Spinal cord (tissue), 10 donors: Measurements from ENCODE around the gene UQCRC2. TPM values are rescaled to one million over a fixed set of nuclear protein-coding genes. Genes with fewer than 3 reads are reported as not detected.
"Not testable (repeated sequence)": the region's sequence is repeated elsewhere in the genome, so short reads cannot be mapped to it uniquely, and the experiment has no call there.

Experiments
- DNase-seq, 6 donors: peaks; one replicate each; pipeline versions ENCODE4 v3.0.0 to v3.0.0-alpha.2; 2013 to 2015; ENCODE audit warnings: low spot score in 6 of 6, low read depth in 4 of 6
- H3K27ac ChIP-seq: one replicate; pipeline ENCODE4 v1.5.1; 2013; ENCODE audit warnings: low read depth, low read length, control low read depth
- H3K27me3 ChIP-seq: one replicate; pipeline ENCODE4 v1.6.1; 2013; ENCODE audit warnings: low read length; ENCODE audit not compliant: control insufficient read depth, insufficient read depth
- H3K36me3 ChIP-seq: one replicate; pipeline ENCODE4 v1.6.1; 2013; ENCODE audit warnings: low read length; ENCODE audit not compliant: control insufficient read depth, insufficient read depth
- H3K4me1 ChIP-seq: one replicate; pipeline ENCODE4 v1.6.1; 2013; ENCODE audit warnings: low read length; ENCODE audit not compliant: control insufficient read depth, insufficient read depth
- H3K4me3 ChIP-seq: one replicate; pipeline ENCODE4 v1.5.1; 2013; ENCODE audit warnings: low read depth, low read length, control low read depth
- H3K9me3 ChIP-seq: one replicate; pipeline ENCODE4 v1.6.1; 2013; ENCODE audit warnings: low read length; ENCODE audit not compliant: control insufficient read depth, insufficient read depth
- WGBS: methylation state at CpG from one replicate; pipeline ENCODE4 v1.1.5; 2013; ENCODE audit warnings: missing lambda C conversion rate; ENCODE audit not compliant: insufficient coverage; 5-methylcytosine and 5-hydroxymethylcytosine counted together
- long read RNA-seq, 4 donors: transcript quantifications; one replicate each; lab custom pipeline, GENCODE V29; 2026
- polyA plus RNA-seq, 2 donors: library from polyadenylated mRNA; unstranded; fragments of 120-200 nt; gene quantifications; one replicate each; pipeline ENCODE4 v1.2.1, GENCODE V29; 2013; ENCODE audit not compliant: insufficient read length in 2 of 2
- total RNA-seq, 2 donors: library from RNA; depleted of rRNA in 1 of 2; stranded (reverse); fragments of 120-200 nt in 1 of 2; fragments of >200 nt in 1 of 2; gene quantifications; one replicate each; pipeline versions ENCODE4 v1.2.3 to v1.2.4, GENCODE V29; 2013 to 2014
- donor health status: healthy.

UQCRC2 gene
- 100 to 1,000 TPM; 237 to 292 TPM for total RNA-seq
- polyA plus RNA-seq: 100 to 1,000 TPM; 275 to 285 TPM
- long read RNA-seq, donor 1, transcript UQCRC2-201 (14 exons, 2,615 nt): major isoform, 83 of 138 reads
- long read RNA-seq, donor 1, transcript UQCRC2-203 (2 exons, 699 nt): minor isoform, 22 of 138 reads
- long read RNA-seq, donor 1, partial matches to known transcripts: 29 of 138 reads
- long read RNA-seq, donor 1, other reads (novel, unspliced or antisense): 0 of 138 reads
- long read RNA-seq, donor 2, transcript UQCRC2-201 (14 exons, 2,615 nt): major isoform, 26 of 37 reads
- long read RNA-seq, donor 2, transcript UQCRC2-203 (2 exons, 699 nt): minor isoform, 6 of 37 reads
- long read RNA-seq, donor 2, partial matches to known transcripts: 5 of 37 reads
- long read RNA-seq, donor 2, other reads (novel, unspliced or antisense): 0 of 37 reads
- long read RNA-seq, donor 3, transcript UQCRC2-203 (2 exons, 699 nt): minor isoform, 5 of 40 reads
- long read RNA-seq, donor 3, transcript UQCRC2-201 (14 exons, 2,615 nt): major isoform, 35 of 40 reads
- long read RNA-seq, donor 3, partial matches to known transcripts: 0 of 40 reads
- long read RNA-seq, donor 3, other reads (novel, unspliced or antisense): 0 of 40 reads
- long read RNA-seq, donor 4, transcript UQCRC2-201 (14 exons, 2,615 nt): major isoform, 84 of 138 reads
- long read RNA-seq, donor 4, transcript UQCRC2-203 (2 exons, 699 nt): minor isoform, 23 of 138 reads
- long read RNA-seq, donor 4, partial matches to known transcripts: 30 of 138 reads
- long read RNA-seq, donor 4, other reads (novel, unspliced or antisense): 0 of 138 reads

- H3K4me1 ChIP-seq: peaks cover 7% of the 10 kb centered on the region
- under 1% methylated on average over 38 of the region's 41 CpGs for WGBS
- no peaks in the 10 kb centered on the region for H3K27me3 ChIP-seq
- peaks cover 17% of the 10 kb centered on the region for H3K36me3 ChIP-seq
- H3K9me3 ChIP-seq: no peaks in the 10 kb centered on the region
- peak within 1 kb of the TSS; percentile 95 for H3K27ac ChIP-seq
- peak; percentile 88 to 98 (median 94) for DNase-seq
- H3K4me3 ChIP-seq: peak within 1 kb of the TSS; percentile 66
Observed at GRCh38 chr16:21952793-21953540, at the start of gene UQCRC2. Gene UQCRC2 (plus strand): TSS chr16:21953361. CDS start chr16:21953424, 63 bp downstream.

- not testable (repeated sequence) for H3K27ac ChIP-seq, H3K4me3 ChIP-seq, H3K27me3 ChIP-seq, H3K9me3 ChIP-seq, DNase-seq, H3K4me1 ChIP-seq, H3K36me3 ChIP-seq
- WGBS: 83% methylated on average over 1 of the region's 4 CpGs
Observed at GRCh38 chr16:21932650-21933049, 20.5 kb upstream of the UQCRC2 start.

GRCh38 chr16:21933316-21933715, 19.8 kb upstream of the UQCRC2 start:
- not testable (repeated sequence) for H3K27ac ChIP-seq, H3K36me3 ChIP-seq, H3K4me3 ChIP-seq, DNase-seq, H3K4me1 ChIP-seq, H3K27me3 ChIP-seq, H3K9me3 ChIP-seq
- WGBS: no CpG with 5 or more reads among the region's 4 CpGs

- not testable (repeated sequence) for DNase-seq, H3K36me3 ChIP-seq, H3K27ac ChIP-seq, H3K27me3 ChIP-seq, H3K4me1 ChIP-seq, H3K4me3 ChIP-seq, H3K9me3 ChIP-seq
- WGBS: no CpG with 5 or more reads among the region's 4 CpGs
Observed at GRCh38 chr16:21933790-21934189, 19.4 kb upstream of the UQCRC2 start.

GRCh38 chr16:21936216-21936615, 16.9 kb upstream of the UQCRC2 start:
- H3K9me3 ChIP-seq, H3K27me3 ChIP-seq, H3K27ac ChIP-seq, H3K4me1 ChIP-seq, DNase-seq, H3K4me3 ChIP-seq, H3K36me3 ChIP-seq: not testable (repeated sequence)
- WGBS: no CpG with 5 or more reads among the region's 6 CpGs

- no peak for DNase-seq
- H3K4me1 ChIP-seq: no peaks in the 10 kb centered on the region
- H3K27ac ChIP-seq: no peak overlapping the region
- H3K9me3 ChIP-seq: no peaks in the 10 kb centered on the region
- no peaks in the 10 kb centered on the region for H3K36me3 ChIP-seq
- no peak overlapping the region for H3K4me3 ChIP-seq
- H3K27me3 ChIP-seq: no peaks in the 10 kb centered on the region
Observed at GRCh38 chr16:21937336-21937829, 15.8 kb upstream of the UQCRC2 start.

- H3K27ac ChIP-seq: no peak overlapping the region
- H3K36me3 ChIP-seq: no peaks in the 10 kb centered on the region
- DNase-seq: no peak
- H3K4me1 ChIP-seq: no peaks in the 10 kb centered on the region
- WGBS: no CpG with 5 or more reads among the region's 1 CpG
- no peaks in the 10 kb centered on the region for H3K27me3 ChIP-seq
- H3K4me3 ChIP-seq: no peak overlapping the region
- no peaks in the 10 kb centered on the region for H3K9me3 ChIP-seq
Observed at GRCh38 chr16:21940570-21940969, 12.6 kb upstream of the UQCRC2 start.

GRCh38 chr16:21943571-21943970, 9.6 kb upstream of the UQCRC2 start:
- H3K27ac ChIP-seq: no peak overlapping the region
- no peak for DNase-seq
- no peaks in the 10 kb centered on the region for H3K27me3 ChIP-seq
- H3K4me3 ChIP-seq: no peak overlapping the region
- no peaks in the 10 kb centered on the region for H3K36me3 ChIP-seq
- no peaks in the 10 kb centered on the region for H3K4me1 ChIP-seq
- H3K9me3 ChIP-seq: no peaks in the 10 kb centered on the region
- WGBS: 83% methylated on average over 4 of the region's 4 CpGs

GRCh38 chr16:21946889-21947635, 6.1 kb upstream of the UQCRC2 start:
- no peak for DNase-seq
- WGBS: 77% methylated on average over 4 of the region's 9 CpGs
- H3K4me3 ChIP-seq: no peak overlapping the region
- no peak overlapping the region for H3K27ac ChIP-seq
- H3K36me3 ChIP-seq: peaks cover 3% of the 10 kb centered on the region
- H3K27me3 ChIP-seq: no peaks in the 10 kb centered on the region
- H3K4me1 ChIP-seq: no peaks in the 10 kb centered on the region
- H3K9me3 ChIP-seq: no peaks in the 10 kb centered on the region
